H9 (cell line): ENCODE data around the gene DBNL. TPM values are rescaled to one million over a fixed set of nuclear protein-coding genes. Genes with fewer than 3 reads are reported as not detected.

Source experiments
- DNase-seq: peaks from one replicate; pipeline ENCODE4 v3.0.0-alpha.2; 2017
- H2AFZ ChIP-seq: one replicate; pipeline ENCODE4 v1.6.1; 2013; ENCODE audit warnings: mild to moderate bottlenecking, low read length, control low read depth, moderate library complexity
- H2AK5ac ChIP-seq: 2 replicates; pipeline ENCODE4 v1.6.1; 2013; ENCODE audit warnings: low read length, control low read depth, mixed read lengths; ENCODE audit not compliant: insufficient read length
- H2BK120ac ChIP-seq: one replicate; pipeline ENCODE4 v1.6.1; 2013; ENCODE audit warnings: low read depth, mild to moderate bottlenecking, low read length, control low read depth, inconsistent platforms; ENCODE audit not compliant: poor library complexity, severe bottlenecking
- H2BK12ac ChIP-seq: 2 replicates; pipeline ENCODE4 v1.6.1; 2013; ENCODE audit warnings: low read length, control low read depth, mixed read lengths, low read depth; ENCODE audit not compliant: insufficient read length
- H2BK15ac ChIP-seq: 2 replicates; pipeline ENCODE4 v1.6.1; 2013; ENCODE audit warnings: low read depth, low read length, control low read depth
- H2BK20ac ChIP-seq: one replicate; pipeline ENCODE4 v1.6.1; 2013; ENCODE audit warnings: low read depth, mild to moderate bottlenecking, low read length, control low read depth, inconsistent platforms; ENCODE audit not compliant: poor library complexity, severe bottlenecking
- H2BK5ac ChIP-seq: 2 replicates; pipeline ENCODE4 v1.6.1; 2013; ENCODE audit warnings: low read length, control low read depth, mixed read lengths; ENCODE audit not compliant: insufficient read length
- H3K14ac ChIP-seq: 2 replicates; pipeline ENCODE4 v1.6.1; 2013; ENCODE audit warnings: low read length, control low read depth; ENCODE audit not compliant: insufficient read depth
- H3K18ac ChIP-seq: 2 replicates; pipeline ENCODE4 v1.6.1; 2013; ENCODE audit warnings: low read depth, mild to moderate bottlenecking, mixed read lengths, low read length, control low read depth; ENCODE audit not compliant: insufficient read length
- H3K23ac ChIP-seq: 2 replicates; pipeline ENCODE4 v1.6.1; 2013; ENCODE audit warnings: low read length, control low read depth, mixed read lengths, low read depth; ENCODE audit not compliant: insufficient read length
- H3K23me2 ChIP-seq: 2 replicates; pipeline ENCODE4 v1.6.1; 2013; ENCODE audit warnings: low read depth, mild to moderate bottlenecking, mixed read lengths, low read length, control low read depth; ENCODE audit not compliant: insufficient read length, poor library complexity, severe bottlenecking
- H3K27ac ChIP-seq: 2 replicates; pipeline ENCODE4 v1.5.1; 2013; ENCODE audit warnings: low read length, control low read depth, mixed read lengths, low read depth; ENCODE audit not compliant: insufficient read length
- H3K27me3 ChIP-seq: 2 replicates; pipeline ENCODE4 v1.6.1; 2013; ENCODE audit warnings: low read length, control low read depth, inconsistent platforms; ENCODE audit not compliant: insufficient read depth
- H3K4ac ChIP-seq: 2 replicates; pipeline ENCODE4 v1.6.1; 2013; ENCODE audit warnings: low read depth, mild to moderate bottlenecking, control low read depth, inconsistent platforms, low read length, moderate library complexity
- H3K4me1 ChIP-seq: 2 replicates; pipeline ENCODE4 v1.6.1; 2013; ENCODE audit warnings: low read length, control low read depth, inconsistent platforms; ENCODE audit not compliant: insufficient read depth
- H3K4me2 ChIP-seq: 2 replicates; pipeline ENCODE4 v1.6.1; 2013; ENCODE audit warnings: low read length, control low read depth, mixed read lengths; ENCODE audit not compliant: insufficient read length, insufficient read depth
- H3K56ac ChIP-seq: 2 replicates; pipeline ENCODE4 v1.6.1; 2013; ENCODE audit warnings: low read depth, mild to moderate bottlenecking, mixed read lengths, low read length, control low read depth; ENCODE audit not compliant: insufficient read length
- H3K79me1 ChIP-seq: 2 replicates; pipeline ENCODE4 v1.6.1; 2013; ENCODE audit warnings: low read depth, mild to moderate bottlenecking, moderate library complexity, low read length, control low read depth, inconsistent platforms; ENCODE audit not compliant: insufficient read depth, poor library complexity, severe bottlenecking
- H3K79me2 ChIP-seq: 2 replicates; pipeline ENCODE4 v1.6.1; 2013; ENCODE audit warnings: low read length, control low read depth, inconsistent platforms; ENCODE audit not compliant: insufficient read depth
- H3K9ac ChIP-seq: 2 replicates; pipeline ENCODE4 v1.6.1; 2013; ENCODE audit warnings: low read length, control low read depth, mixed read lengths; ENCODE audit not compliant: insufficient read length; ENCODE audit errors: extremely low read depth
- H3K9me3 ChIP-seq: one replicate; pipeline ENCODE4 v1.6.1; 2013; ENCODE audit warnings: low read depth, low read length, inconsistent platforms; ENCODE audit not compliant: control insufficient read depth
- H3T11ph ChIP-seq: one replicate; pipeline ENCODE4 v1.6.1; 2013; ENCODE audit warnings: mild to moderate bottlenecking, low read length, control low read depth, inconsistent platforms
- H4K20me1 ChIP-seq: one replicate; pipeline ENCODE4 v1.6.1; 2013; ENCODE audit not compliant: control insufficient read depth, insufficient read length, insufficient read depth
- H4K5ac ChIP-seq: 2 replicates; pipeline ENCODE4 v1.6.1; 2013; ENCODE audit warnings: low read depth, mild to moderate bottlenecking, mixed read lengths, low read length, control low read depth; ENCODE audit not compliant: insufficient read length
- H4K8ac ChIP-seq: replicated peaks from 2 replicates; pipeline ENCODE4 v1.6.1; 2013; ENCODE audit warnings: low read length, control low read depth, mixed read lengths, low read depth; ENCODE audit not compliant: insufficient read length
- H4K91ac ChIP-seq: 2 replicates; pipeline ENCODE4 v1.6.1; 2013; ENCODE audit warnings: low read depth, mild to moderate bottlenecking, moderate library complexity, mixed read lengths, low read length, control low read depth; ENCODE audit not compliant: insufficient read length
- H3K27ac Mint-ChIP-seq, 3 experiments: 2 replicates in 2 of 3; 3 replicates in 1 of 3; pipeline ENCODE4 v1.8.0; 2020 to 2021; ENCODE audit warnings: mixed read lengths in 3 of 3, mild to moderate bottlenecking in 1 of 3, moderate library complexity in 1 of 3
- H3K27me3 Mint-ChIP-seq: 2 replicates; pipeline ENCODE4 v1.8.0; 2021; ENCODE audit warnings: low read depth, mild to moderate bottlenecking, moderate library complexity, mixed read lengths
- H3K36me3 Mint-ChIP-seq, 3 experiments: 2 replicates in 2 of 3; 3 replicates in 1 of 3; pipeline ENCODE4 v1.8.0; 2020 to 2021; ENCODE audit warnings: low read depth in 3 of 3, mixed read lengths in 3 of 3; ENCODE audit not compliant: insufficient read depth in 1 of 3
- H3K4me1 Mint-ChIP-seq, 2 experiments: 2 replicates each; pipeline ENCODE4 v1.8.0; 2020; ENCODE audit warnings: mixed read lengths in 2 of 2
- H3K4me3 Mint-ChIP-seq, 2 experiments: 2 replicates in 1 of 2; 3 replicates in 1 of 2; pipeline ENCODE4 v1.8.0; 2020 to 2021; ENCODE audit warnings: mild to moderate bottlenecking in 2 of 2, mixed read lengths in 2 of 2, moderate library complexity in 1 of 2
- H3K9me3 Mint-ChIP-seq, 2 experiments: 2 replicates in 1 of 2; 3 replicates in 1 of 2; pipeline ENCODE4 v1.8.0; 2020; ENCODE audit warnings: mild to moderate bottlenecking in 2 of 2, mixed read lengths in 2 of 2, moderate library complexity in 1 of 2
- WGBS: extraction: QIAGEN DNeasy Blood & Tissue Kit; methylation state at CpG from one replicate; pipeline ENCODE4 v1.1.7; 2013; ENCODE audit warnings: missing lambda C conversion rate, low lambda C conversion rate, mixed read lengths; ENCODE audit not compliant: insufficient read length; ENCODE audit errors: extremely low coverage; 5-methylcytosine and 5-hydroxymethylcytosine counted together
- total RNA-seq: library from RNA; stranded (reverse); gene quantifications from 2 replicates; pipeline ENCODE4 v1.2.1, GENCODE V29; 2021
- TF ChIP-seq, protein P1 (sequence below): fragments of 200-600 bp; sonication (generic); conservative IDR thresholded peaks from 3 replicates; pipeline ENCODE4 v1.8.0; 2021; ENCODE audit warnings: antibody characterized with exemption, mild to moderate bottlenecking

Gene DBNL
- total RNA-seq, 1 experiment from 2014 or later, result 51.3 TPM

- Mint-ChIP-seq H3K4me1 (peaks cover 9 to 13% of the 10 kb centered on the region in 2 experiments), H3K36me3 (peaks cover 10 to 36% (median 35%) of the 10 kb centered on the region in 3 experiments), H3K27me3 (peaks cover 13% of the 10 kb centered on the region), H3K27ac (no peak overlapping the region), H3K4me3 (no peak overlapping the region), H3K9me3 (no peaks in the 10 kb centered on the region)
- no peak overlapping the region for H4K91ac ChIP-seq
- H3K9me3 ChIP-seq, result no peaks in the 10 kb centered on the region
- H3K14ac ChIP-seq, result no peak overlapping the region
- no peak overlapping the region for H3K56ac ChIP-seq
- no peaks in the 10 kb centered on the region for H3K79me1 ChIP-seq
- H2BK12ac ChIP-seq, result no peak overlapping the region
- H3T11ph ChIP-seq, result no peak overlapping the region
- H2BK5ac ChIP-seq, result no peak overlapping the region
- H2AK5ac ChIP-seq, result no peak overlapping the region
- TF ChIP-seq, protein P1, sequence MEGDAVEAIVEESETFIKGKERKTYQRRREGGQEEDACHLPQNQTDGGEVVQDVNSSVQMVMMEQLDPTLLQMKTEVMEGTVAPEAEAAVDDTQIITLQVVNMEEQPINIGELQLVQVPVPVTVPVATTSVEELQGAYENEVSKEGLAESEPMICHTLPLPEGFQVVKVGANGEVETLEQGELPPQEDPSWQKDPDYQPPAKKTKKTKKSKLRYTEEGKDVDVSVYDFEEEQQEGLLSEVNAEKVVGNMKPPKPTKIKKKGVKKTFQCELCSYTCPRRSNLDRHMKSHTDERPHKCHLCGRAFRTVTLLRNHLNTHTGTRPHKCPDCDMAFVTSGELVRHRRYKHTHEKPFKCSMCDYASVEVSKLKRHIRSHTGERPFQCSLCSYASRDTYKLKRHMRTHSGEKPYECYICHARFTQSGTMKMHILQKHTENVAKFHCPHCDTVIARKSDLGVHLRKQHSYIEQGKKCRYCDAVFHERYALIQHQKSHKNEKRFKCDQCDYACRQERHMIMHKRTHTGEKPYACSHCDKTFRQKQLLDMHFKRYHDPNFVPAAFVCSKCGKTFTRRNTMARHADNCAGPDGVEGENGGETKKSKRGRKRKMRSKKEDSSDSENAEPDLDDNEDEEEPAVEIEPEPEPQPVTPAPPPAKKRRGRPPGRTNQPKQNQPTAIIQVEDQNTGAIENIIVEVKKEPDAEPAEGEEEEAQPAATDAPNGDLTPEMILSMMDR, result no peak
- no peak overlapping the region for H4K5ac ChIP-seq
- H3K79me2 ChIP-seq, result no peaks in the 10 kb centered on the region
- no peak overlapping the region for H2BK15ac ChIP-seq
- peaks cover 2% of the 10 kb centered on the region for H3K23me2 ChIP-seq
- H3K27ac ChIP-seq, result no peak overlapping the region
- no peak overlapping the region for H3K23ac ChIP-seq
- H2BK20ac ChIP-seq, result no peak overlapping the region
- H3K18ac ChIP-seq, result no peak overlapping the region
- no peaks in the 10 kb centered on the region; the same call in 1 of the 2 replicates for H3K4me1 ChIP-seq
- H3K4me2 ChIP-seq, result no peak overlapping the region
- WGBS, result no CpG with 5 or more reads among the region's 18 CpGs
- H3K4ac ChIP-seq, result no peak overlapping the region
- no peaks in the 10 kb centered on the region for H4K20me1 ChIP-seq
- H2AFZ ChIP-seq, result no peak overlapping the region
- no peak overlapping the region for H2BK120ac ChIP-seq
- H4K8ac ChIP-seq, result no peak overlapping the region
- DNase-seq, result no peak
- H3K27me3 ChIP-seq, result no peaks in the 10 kb centered on the region; the same call in 1 of the 2 replicates
- no peak overlapping the region for H3K9ac ChIP-seq
These were observed 65.5 kb downstream of the DBNL start for GRCh38 chr7:44109991-44110390.
